Lung (tissue), 12 donors: ENCODE results near the gene EFHC2. TPM values are rescaled to one million over a fixed set of nuclear protein-coding genes. Genes with fewer than 3 reads are reported as not detected.

ENCODE experiments used
- ATAC-seq: fragments of 200-7000 bp; cut with Tn5 transposase; one replicate; pipeline ENCODE4 v1.9.1; 2020; ENCODE audit warnings: moderate number of reproducible peaks; ENCODE audit not compliant: insufficient read depth, low FRiP score
- DNase-seq, 3 donors: peaks; one replicate each; pipeline ENCODE4 v3.0.0-alpha.2; 2013 to 2017
- H3K27ac ChIP-seq, 2 donors: one replicate each; pipeline ENCODE4 v1.5.1; 2013; ENCODE audit warnings: mild to moderate bottlenecking in 2 of 2, moderate library complexity in 2 of 2, control low read depth in 1 of 2, inconsistent platforms in 1 of 2, low read depth in 1 of 2, low read length in 1 of 2
- H3K27me3 ChIP-seq, 3 donors: one replicate each; pipeline ENCODE4 v1.5.1; 2013; ENCODE audit warnings: low read length in 2 of 3; ENCODE audit not compliant: control insufficient read depth in 3 of 3, insufficient read depth in 3 of 3
- H3K36me3 ChIP-seq, 4 donors: one replicate each; pipeline ENCODE4 v1.5.1; 2013; ENCODE audit warnings: low read length in 4 of 4, mild to moderate bottlenecking in 1 of 4, moderate library complexity in 1 of 4; ENCODE audit not compliant: control insufficient read depth in 4 of 4, insufficient read depth in 4 of 4
- H3K4me1 ChIP-seq, 5 donors: one replicate each; pipeline ENCODE4 v1.5.1; 2013; ENCODE audit warnings: low read length in 5 of 5, mild to moderate bottlenecking in 2 of 5, moderate library complexity in 1 of 5; ENCODE audit not compliant: control insufficient read depth in 5 of 5, insufficient read depth in 5 of 5
- H3K4me3 ChIP-seq: one replicate; pipeline ENCODE4 v1.5.1; 2013; ENCODE audit warnings: mild to moderate bottlenecking, control low read depth, moderate library complexity
- H3K9ac ChIP-seq, 2 donors: one replicate each; pipeline ENCODE4 v1.5.1; 2013; ENCODE audit warnings: low read length in 2 of 2, control low read depth in 1 of 2; ENCODE audit not compliant: insufficient read depth in 1 of 2
- H3K9me3 ChIP-seq, 4 donors: one replicate each; pipeline ENCODE4 v1.5.1; 2013; ENCODE audit warnings: low read length in 3 of 4, mild to moderate bottlenecking in 1 of 4, moderate library complexity in 1 of 4; ENCODE audit not compliant: control insufficient read depth in 4 of 4, insufficient read depth in 3 of 4
- WGBS, 2 donors: extraction: QIAGEN DNeasy Blood & Tissue Kit; methylation state at CpG; one replicate each; pipeline ENCODE4 v1.1.7; 2013; 5-methylcytosine and 5-hydroxymethylcytosine counted together
- polyA plus RNA-seq, 2 donors: library from polyadenylated mRNA; stranded (reverse); fragments of 200-250 nt; gene quantifications; one replicate each; pipeline ENCODE4 v1.2.1, GENCODE V29; 2013
- total RNA-seq, 2 donors: library from RNA; depleted of rRNA in 1 of 2; stranded (reverse); fragments of >200 nt in 1 of 2; gene quantifications; one replicate each; pipeline ENCODE4 v1.2.1, GENCODE V29; 2014 to 2021
- TF ChIP-seq, protein P1 (sequence below): IDR thresholded peaks from 2 replicates; pipeline ENCODE4 v1.5.1; 2012; ENCODE audit warnings: mild to moderate bottlenecking; ENCODE audit errors: control extremely low read depth, extremely low read depth
- donor health status: control.
- donor health status: control.
- donor health status: Bipolar disorder and iron deficiency.
- donor health status: healthy.
- donor health status: DM: yes; HTN: yes; CAD: no.

The EFHC2 gene
- total and polyA plus RNA-seq, 4 donors = 2.4 to 8.3 (median 5.0) TPM

DNA sequence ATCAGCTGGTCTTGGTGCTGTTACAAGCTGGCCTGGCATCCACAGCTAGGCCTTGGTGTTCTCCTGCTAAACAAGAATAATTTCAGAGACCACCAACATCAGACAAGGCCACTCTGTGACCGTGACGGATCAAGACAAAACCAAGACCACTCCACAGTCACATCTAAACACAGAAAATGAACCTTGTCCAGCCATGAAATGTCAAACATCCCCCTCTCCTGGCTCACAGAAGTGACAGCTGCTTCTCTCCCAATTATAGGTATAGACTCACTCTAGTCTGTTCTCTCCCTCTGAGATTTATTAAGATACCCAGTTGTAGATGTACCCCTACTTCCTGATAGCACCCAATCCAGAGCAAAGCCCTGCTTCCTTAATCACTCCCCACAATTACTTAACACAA, 40.4 kb downstream of the EFHC2 start:
- H3K4me3 ChIP-seq = no peak overlapping the region
- H3K4me1 ChIP-seq = no peaks in the 10 kb centered on the region
- 91 to 93% methylated on average over 2 of the region's 2 CpGs for WGBS, 2 donors
- H3K9me3 ChIP-seq = peaks cover 0 to 2% (median 0%) of the 10 kb centered on the region in 4 donors
- H3K36me3 ChIP-seq = no peaks in the 10 kb centered on the region
- no peak overlapping the region for H3K27ac ChIP-seq
- peaks cover 0 to 14% (median 0%) of the 10 kb centered on the region in 3 donors for H3K27me3 ChIP-seq
- H3K9ac ChIP-seq = no peak overlapping the region
- no peak for DNase-seq
- no peak for ATAC-seq
- TF ChIP-seq, protein P1, sequence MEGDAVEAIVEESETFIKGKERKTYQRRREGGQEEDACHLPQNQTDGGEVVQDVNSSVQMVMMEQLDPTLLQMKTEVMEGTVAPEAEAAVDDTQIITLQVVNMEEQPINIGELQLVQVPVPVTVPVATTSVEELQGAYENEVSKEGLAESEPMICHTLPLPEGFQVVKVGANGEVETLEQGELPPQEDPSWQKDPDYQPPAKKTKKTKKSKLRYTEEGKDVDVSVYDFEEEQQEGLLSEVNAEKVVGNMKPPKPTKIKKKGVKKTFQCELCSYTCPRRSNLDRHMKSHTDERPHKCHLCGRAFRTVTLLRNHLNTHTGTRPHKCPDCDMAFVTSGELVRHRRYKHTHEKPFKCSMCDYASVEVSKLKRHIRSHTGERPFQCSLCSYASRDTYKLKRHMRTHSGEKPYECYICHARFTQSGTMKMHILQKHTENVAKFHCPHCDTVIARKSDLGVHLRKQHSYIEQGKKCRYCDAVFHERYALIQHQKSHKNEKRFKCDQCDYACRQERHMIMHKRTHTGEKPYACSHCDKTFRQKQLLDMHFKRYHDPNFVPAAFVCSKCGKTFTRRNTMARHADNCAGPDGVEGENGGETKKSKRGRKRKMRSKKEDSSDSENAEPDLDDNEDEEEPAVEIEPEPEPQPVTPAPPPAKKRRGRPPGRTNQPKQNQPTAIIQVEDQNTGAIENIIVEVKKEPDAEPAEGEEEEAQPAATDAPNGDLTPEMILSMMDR = no peak

DNA sequence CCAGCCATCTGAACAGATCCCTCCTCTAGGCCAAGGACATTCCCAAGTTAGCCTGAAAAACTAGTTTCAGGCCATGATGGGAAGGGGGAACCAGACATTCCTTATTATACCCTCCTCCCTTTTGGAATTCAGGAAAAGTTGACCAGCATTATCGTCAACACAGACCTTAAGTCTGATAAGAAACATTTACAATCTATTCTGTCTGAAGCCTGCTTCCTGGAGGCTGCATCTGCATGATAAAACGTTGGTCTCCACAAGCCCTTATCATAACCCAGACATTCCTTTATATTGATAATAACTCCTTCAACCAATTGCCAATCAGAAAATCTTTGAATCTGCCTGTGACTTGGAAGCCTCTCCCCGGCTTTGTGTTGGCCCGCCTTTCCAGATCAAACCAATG, 44.3 kb downstream of the EFHC2 start:
- Histone ChIP-seq H3K36me3 (no peaks in the 10 kb centered on the region), H3K27ac (no peak overlapping the region), H3K9ac (no peak overlapping the region), H3K4me3 (no peak overlapping the region), H3K4me1 (no peaks in the 10 kb centered on the region), H3K9me3 (peaks cover 0 to 2% (median 0%) of the 10 kb centered on the region in 4 donors), H3K27me3 (peaks cover 3 to 21% (median 4%) of the 10 kb centered on the region in 3 donors)
- DNase-seq (no peak), ATAC-seq (no peak)
- TF ChIP-seq, protein P1 = no peak
- 59 to 69% methylated on average over 4 of the region's 4 CpGs for WGBS, 2 donors

DNA sequence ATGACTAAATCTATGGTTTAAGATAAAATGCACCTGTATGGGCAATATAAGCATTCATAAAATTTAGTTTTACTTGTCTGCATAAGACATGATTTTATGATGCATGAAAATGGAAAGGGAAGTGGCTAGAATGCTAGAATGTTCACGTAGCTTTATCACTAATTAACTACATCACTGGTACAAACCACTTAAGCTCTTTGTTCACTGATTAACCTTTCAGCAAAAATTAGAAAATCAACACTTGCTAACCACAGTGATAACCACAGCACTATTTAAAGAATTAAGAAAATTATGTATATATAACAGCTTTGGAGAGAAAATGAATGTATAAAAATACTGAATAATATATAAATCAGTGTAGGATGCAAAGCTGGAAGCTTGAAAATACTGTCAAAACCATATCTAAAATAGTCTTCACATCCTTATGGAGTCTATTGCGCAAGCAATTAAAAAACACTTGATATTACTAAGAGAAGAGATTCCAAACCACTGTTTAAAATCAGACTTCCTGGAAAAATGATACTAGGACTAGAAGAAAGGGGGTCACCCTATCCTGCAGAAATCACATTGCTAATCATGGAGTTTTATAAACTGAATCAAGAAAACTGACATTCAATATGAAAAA, 51.9 kb downstream of the EFHC2 start:
- peaks cover 3 to 35% (median 4%) of the 10 kb centered on the region in 3 donors for H3K27me3 ChIP-seq
- no peak for ATAC-seq
- H3K4me3 ChIP-seq = no peak overlapping the region
- H3K9ac ChIP-seq = no peak overlapping the region
- DNase-seq = no peak
- WGBS, 2 donors = 66 to 75% methylated on average over 2 of the region's 2 CpGs
- no peaks in the 10 kb centered on the region for H3K36me3 ChIP-seq
- no peaks in the 10 kb centered on the region for H3K9me3 ChIP-seq
- H3K4me1 ChIP-seq = no peaks in the 10 kb centered on the region
- H3K27ac ChIP-seq = no peak overlapping the region
- TF ChIP-seq, protein P1 = no peak

DNA sequence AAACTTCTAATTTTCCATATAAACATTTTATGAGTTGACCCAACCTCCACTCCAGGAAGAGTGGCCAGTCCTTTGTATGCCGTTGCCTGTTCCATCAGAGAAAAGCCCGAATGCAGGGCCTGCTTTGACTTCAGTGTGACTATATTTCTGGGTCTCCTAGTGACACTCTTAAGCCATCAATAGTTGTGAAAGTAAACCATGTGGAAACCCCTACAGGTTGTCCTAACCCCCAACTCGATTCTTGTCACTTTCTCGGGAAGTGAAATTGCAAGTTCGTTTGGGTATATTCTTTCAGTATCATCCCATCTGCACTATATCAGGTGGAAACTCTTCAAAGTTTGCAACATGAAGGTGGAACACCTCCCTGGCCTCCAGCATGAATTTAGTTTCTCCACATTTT, 52.8 kb downstream of the EFHC2 start:
- ATAC-seq = no peak
- Histone ChIP-seq H3K9ac (no peak overlapping the region), H3K9me3 (peaks cover 0 to 3% (median 0%) of the 10 kb centered on the region in 4 donors), H3K4me1 (no peaks in the 10 kb centered on the region), H3K4me3 (no peak overlapping the region), H3K36me3 (no peaks in the 10 kb centered on the region), H3K27ac (no peak overlapping the region), H3K27me3 (peaks cover 3 to 29% (median 4%) of the 10 kb centered on the region in 3 donors)
- no peak for DNase-seq
- WGBS, 2 donors = 85 to 93% methylated on average over 5 of the region's 5 CpGs
- TF ChIP-seq, protein P1 = no peak
